ENCODE data around the gene CHD8.
A peak's percentile ranks its signal among the peaks of the same experiment; 100 is the strongest.

Gene CHD8

GRCh38 chr14:21405097-21405496 lies 50.8 kb downstream of the CHD8 start:
- no peak overlapping the region for H3K4me3 ChIP-seq (ENCODE audit: low read depth in 1 of 5, low read length in 5 of 5)
- no peak overlapping the region for H3K27ac ChIP-seq (ENCODE audit: low read depth, low read length)
- H3K36me3 ChIP-seq (ENCODE audit: control insufficient read depth in 5 of 5, insufficient read depth in 5 of 5, low read length in 5 of 5), result peaks cover 78 to 98% (median 93%) of the 10 kb centered on the region in 5 donors
- no peak overlapping the region for H3K9ac ChIP-seq (ENCODE audit: low read length in 5 of 5)
- peaks cover 0 to 2% (median 0%) of the 10 kb centered on the region in 5 donors for H3K4me1 ChIP-seq (ENCODE audit: control insufficient read depth in 5 of 5, insufficient read depth in 5 of 5, low read length in 5 of 5)
- H3K27me3 ChIP-seq (ENCODE audit: control insufficient read depth in 5 of 5, insufficient read depth in 4 of 5, low read length in 5 of 5), result no peaks in the 10 kb centered on the region
- no peaks in the 10 kb centered on the region for H3K9me3 ChIP-seq (ENCODE audit: control insufficient read depth in 5 of 5, low read length in 5 of 5)

DNA sequence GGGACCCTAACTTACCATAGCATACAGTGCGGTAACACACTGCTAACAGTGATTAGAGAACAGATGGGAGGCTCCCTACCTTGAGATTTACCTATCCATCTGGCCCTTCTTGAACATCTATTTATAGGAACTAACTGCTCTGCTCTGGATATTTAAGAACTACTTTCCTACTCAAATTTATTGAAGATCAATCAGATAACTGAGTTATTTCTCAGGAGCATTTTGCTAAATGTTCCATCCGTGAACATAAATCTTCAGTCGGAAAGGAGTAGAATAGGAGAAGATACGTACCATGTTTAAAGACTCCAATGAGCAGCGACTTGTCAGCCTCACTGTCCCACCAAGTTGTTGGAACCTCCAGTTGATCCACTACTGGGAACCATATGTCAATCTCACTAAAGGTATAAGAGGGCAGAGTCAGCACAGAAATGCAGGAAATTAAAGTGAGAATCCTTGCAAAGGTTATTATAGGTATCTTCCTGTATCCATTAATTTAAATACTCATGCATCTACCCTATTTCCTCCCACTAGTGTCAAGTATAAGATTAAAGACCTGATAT lies 56.5 kb downstream of the CHD8 start:
- no peak overlapping the region for H3K27ac ChIP-seq (ENCODE audit: low read depth, low read length)
- no peak overlapping the region for H3K4me3 ChIP-seq (ENCODE audit: low read depth in 1 of 5, low read length in 5 of 5)
- no peak overlapping the region for H3K9ac ChIP-seq (ENCODE audit: low read length in 5 of 5)
- H3K4me1 ChIP-seq (ENCODE audit: control insufficient read depth in 5 of 5, insufficient read depth in 5 of 5, low read length in 5 of 5), result no peaks in the 10 kb centered on the region
- peaks cover 66 to 97% (median 85%) of the 10 kb centered on the region in 5 donors for H3K36me3 ChIP-seq (ENCODE audit: control insufficient read depth in 5 of 5, insufficient read depth in 5 of 5, low read length in 5 of 5)
- no peaks in the 10 kb centered on the region for H3K9me3 ChIP-seq (ENCODE audit: control insufficient read depth in 5 of 5, low read length in 5 of 5)
- H3K27me3 ChIP-seq (ENCODE audit: control insufficient read depth in 5 of 5, insufficient read depth in 4 of 5, low read length in 5 of 5), result no peaks in the 10 kb centered on the region

GRCh38 chr14:21398901-21399300 lies 57.0 kb downstream of the CHD8 start:
- no peak overlapping the region for H3K4me3 ChIP-seq (ENCODE audit: low read depth in 1 of 5, low read length in 5 of 5)
- H3K36me3 ChIP-seq (ENCODE audit: control insufficient read depth in 5 of 5, insufficient read depth in 5 of 5, low read length in 5 of 5), result peaks cover 68 to 97% (median 88%) of the 10 kb centered on the region in 5 donors
- no peak overlapping the region for H3K27ac ChIP-seq (ENCODE audit: low read depth, low read length)
- no peaks in the 10 kb centered on the region for H3K9me3 ChIP-seq (ENCODE audit: control insufficient read depth in 5 of 5, low read length in 5 of 5)
- H3K4me1 ChIP-seq (ENCODE audit: control insufficient read depth in 5 of 5, insufficient read depth in 5 of 5, low read length in 5 of 5), result no peaks in the 10 kb centered on the region
- no peak overlapping the region for H3K9ac ChIP-seq (ENCODE audit: low read length in 5 of 5)
- H3K27me3 ChIP-seq (ENCODE audit: control insufficient read depth in 5 of 5, insufficient read depth in 4 of 5, low read length in 5 of 5), result no peaks in the 10 kb centered on the region

GRCh38 chr14:21395450-21395849 lies 60.5 kb downstream of the CHD8 start:
- H3K27ac ChIP-seq (ENCODE audit: low read depth, low read length), result no peak overlapping the region
- H3K4me3 ChIP-seq (ENCODE audit: low read depth in 1 of 5, low read length in 5 of 5), result no peak overlapping the region
- no peaks in the 10 kb centered on the region for H3K27me3 ChIP-seq (ENCODE audit: control insufficient read depth in 5 of 5, insufficient read depth in 4 of 5, low read length in 5 of 5)
- H3K4me1 ChIP-seq (ENCODE audit: control insufficient read depth in 5 of 5, insufficient read depth in 5 of 5, low read length in 5 of 5), result no peaks in the 10 kb centered on the region
- H3K9me3 ChIP-seq (ENCODE audit: control insufficient read depth in 5 of 5, low read length in 5 of 5), result no peaks in the 10 kb centered on the region
- no peak overlapping the region for H3K9ac ChIP-seq (ENCODE audit: low read length in 5 of 5)
- peaks cover 63 to 97% (median 87%) of the 10 kb centered on the region in 5 donors for H3K36me3 ChIP-seq (ENCODE audit: control insufficient read depth in 5 of 5, insufficient read depth in 5 of 5, low read length in 5 of 5)

DNA sequence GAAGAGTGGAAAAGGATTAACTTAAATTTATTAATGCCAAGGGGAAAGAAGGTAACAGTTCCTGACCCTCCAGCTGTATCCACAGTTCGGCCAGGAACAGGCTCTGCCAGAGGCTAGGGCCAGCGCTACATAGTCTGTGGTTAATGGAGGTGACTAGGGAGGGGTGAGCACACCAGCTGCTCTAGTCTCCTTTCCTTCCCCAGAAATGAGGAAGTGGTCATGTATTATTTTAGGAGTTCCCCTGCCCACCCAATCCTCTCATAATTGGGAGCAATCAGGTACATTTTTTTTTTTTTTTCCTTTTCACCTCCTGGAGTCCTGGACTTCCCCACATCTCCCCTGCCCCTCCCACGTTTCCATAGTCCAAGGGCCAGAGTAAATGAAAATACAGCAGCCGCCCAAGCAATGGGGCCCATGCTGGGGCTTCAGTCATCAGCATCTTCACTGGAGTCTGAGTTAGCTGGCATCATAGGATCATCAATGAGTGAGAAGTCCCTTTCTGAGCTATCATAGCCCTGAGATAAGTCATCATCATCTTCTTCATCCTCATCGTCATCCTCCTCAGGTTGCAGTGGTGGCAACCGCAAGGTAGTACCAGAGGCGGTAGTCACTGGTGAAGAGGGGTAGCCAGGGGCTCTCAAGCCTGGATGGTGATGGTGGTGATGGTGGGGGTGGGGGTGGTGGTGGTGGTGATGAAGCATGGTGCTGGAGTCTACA lies 70.6 kb downstream of the CHD8 start:
- peak overlapping the region in 1 of 5 donors; percentile 94 for H3K9ac ChIP-seq (ENCODE audit: low read length in 5 of 5)
- H3K27ac ChIP-seq (ENCODE audit: low read depth, low read length), result peak overlapping the region; percentile 93
- H3K27me3 ChIP-seq (ENCODE audit: control insufficient read depth in 5 of 5, insufficient read depth in 4 of 5, low read length in 5 of 5), result no peaks in the 10 kb centered on the region
- peaks cover 3 to 40% (median 29%) of the 10 kb centered on the region in 5 donors for H3K36me3 ChIP-seq (ENCODE audit: control insufficient read depth in 5 of 5, insufficient read depth in 5 of 5, low read length in 5 of 5)
- H3K4me1 ChIP-seq (ENCODE audit: control insufficient read depth in 5 of 5, insufficient read depth in 5 of 5, low read length in 5 of 5), result peaks cover 3 to 27% (median 21%) of the 10 kb centered on the region in 5 donors
- H3K9me3 ChIP-seq (ENCODE audit: control insufficient read depth in 5 of 5, low read length in 5 of 5), result no peaks in the 10 kb centered on the region
- no peak overlapping the region for H3K4me3 ChIP-seq (ENCODE audit: low read depth in 1 of 5, low read length in 5 of 5)

GRCh38 chr14:21384494-21384851 lies 71.5 kb downstream of the CHD8 start:
- H3K4me1 ChIP-seq (ENCODE audit: control insufficient read depth in 5 of 5, insufficient read depth in 5 of 5, low read length in 5 of 5), result peaks cover 3 to 27% (median 21%) of the 10 kb centered on the region in 5 donors

GRCh38 chr14:21383848-21384493 lies 72.0 kb downstream of the CHD8 start, which contains the start of gene SUPT16H:
Gene SUPT16H, minus strand, starts transcription at chr14:21384019. Its CDS starts 92 bp downstream, at chr14:21383927.
- H3K4me3 ChIP-seq (ENCODE audit: low read depth in 1 of 5, low read length in 5 of 5), result peak within 1 kb of the TSS; percentile 76 to 98 (median 95)
- H3K27ac ChIP-seq (ENCODE audit: low read depth, low read length), result peak within 1 kb of the TSS; percentile 93
- peaks cover 3 to 27% (median 21%) of the 10 kb centered on the region in 5 donors for H3K4me1 ChIP-seq (ENCODE audit: control insufficient read depth in 5 of 5, insufficient read depth in 5 of 5, low read length in 5 of 5)

More at GRCh38 chr14:21384494-21384851, 71.5 kb downstream of the CHD8 start:
- no peaks in the 10 kb centered on the region for H3K27me3 ChIP-seq (ENCODE audit: control insufficient read depth in 5 of 5, insufficient read depth in 4 of 5, low read length in 5 of 5)
- H3K27ac ChIP-seq (ENCODE audit: low read depth, low read length), result peak overlapping the region; percentile 93
- H3K36me3 ChIP-seq (ENCODE audit: control insufficient read depth in 5 of 5, insufficient read depth in 5 of 5, low read length in 5 of 5), result peaks cover 3 to 32% (median 20%) of the 10 kb centered on the region in 5 donors
- peak overlapping the region; percentile 76 to 98 (median 95) for H3K4me3 ChIP-seq (ENCODE audit: low read depth in 1 of 5, low read length in 5 of 5)
- H3K9ac ChIP-seq (ENCODE audit: low read length in 5 of 5), result peak overlapping the region in 4 of 5 donors; percentile 48 to 96 (median 90)
- no peaks in the 10 kb centered on the region for H3K9me3 ChIP-seq (ENCODE audit: control insufficient read depth in 5 of 5, low read length in 5 of 5)

GRCh38 chr14:21382886-21383847 lies 72.8 kb downstream of the CHD8 start:
- H3K9ac ChIP-seq (ENCODE audit: low read length in 5 of 5), result peak overlapping the region; percentile 86 to 96 (median 94)
- peak overlapping the region; percentile 93 for H3K27ac ChIP-seq (ENCODE audit: low read depth, low read length)
- peaks cover 3 to 27% (median 21%) of the 10 kb centered on the region in 5 donors for H3K4me1 ChIP-seq (ENCODE audit: control insufficient read depth in 5 of 5, insufficient read depth in 5 of 5, low read length in 5 of 5)
- H3K4me3 ChIP-seq (ENCODE audit: low read depth in 1 of 5, low read length in 5 of 5), result peak overlapping the region; percentile 76 to 98 (median 95)
- H3K36me3 ChIP-seq (ENCODE audit: control insufficient read depth in 5 of 5, insufficient read depth in 5 of 5, low read length in 5 of 5), result peaks cover 3 to 19% (median 11%) of the 10 kb centered on the region in 5 donors
- H3K9me3 ChIP-seq (ENCODE audit: control insufficient read depth in 5 of 5, low read length in 5 of 5), result no peaks in the 10 kb centered on the region
- H3K27me3 ChIP-seq (ENCODE audit: control insufficient read depth in 5 of 5, insufficient read depth in 4 of 5, low read length in 5 of 5), result no peaks in the 10 kb centered on the region

More at GRCh38 chr14:21383848-21384493, 72.0 kb downstream of the CHD8 start, which contains the start of gene SUPT16H:
- no peaks in the 10 kb centered on the region for H3K27me3 ChIP-seq (ENCODE audit: control insufficient read depth in 5 of 5, insufficient read depth in 4 of 5, low read length in 5 of 5)
- H3K9me3 ChIP-seq (ENCODE audit: control insufficient read depth in 5 of 5, low read length in 5 of 5), result no peaks in the 10 kb centered on the region
- peak within 1 kb of the TSS; percentile 86 to 96 (median 94) for H3K9ac ChIP-seq (ENCODE audit: low read length in 5 of 5)
- peaks cover 3 to 26% (median 17%) of the 10 kb centered on the region in 5 donors for H3K36me3 ChIP-seq (ENCODE audit: control insufficient read depth in 5 of 5, insufficient read depth in 5 of 5, low read length in 5 of 5)

DNA sequence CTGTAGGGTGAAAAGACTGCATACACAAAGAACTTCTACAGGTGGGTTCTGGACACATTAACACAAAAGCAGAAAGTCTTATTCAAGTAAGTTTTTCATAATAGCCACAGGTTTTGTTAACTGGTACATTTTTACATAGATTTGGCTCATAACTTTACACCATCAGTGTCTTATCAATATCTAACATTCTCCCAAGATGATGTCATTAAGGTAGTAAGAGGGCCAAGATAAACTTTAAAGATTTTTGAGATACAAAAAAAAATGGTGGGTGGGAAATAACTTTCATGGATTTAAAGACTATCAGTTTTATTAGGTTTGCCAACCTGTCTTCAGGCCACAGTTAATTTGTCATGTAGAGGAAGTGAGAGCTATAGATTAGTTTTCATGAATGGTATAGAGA lies 73.8 kb downstream of the CHD8 start:
- Histone ChIP-seq H3K4me3 (ENCODE audit: low read depth in 1 of 5, low read length in 5 of 5) (no peak overlapping the region), H3K9ac (ENCODE audit: low read length in 5 of 5) (peak overlapping the region in 1 of 5 donors; percentile 94), H3K9me3 (ENCODE audit: control insufficient read depth in 5 of 5, low read length in 5 of 5) (no peaks in the 10 kb centered on the region), H3K36me3 (ENCODE audit: control insufficient read depth in 5 of 5, insufficient read depth in 5 of 5, low read length in 5 of 5) (peaks cover 3 to 15% (median 10%) of the 10 kb centered on the region in 5 donors), H3K27me3 (ENCODE audit: control insufficient read depth in 5 of 5, insufficient read depth in 4 of 5, low read length in 5 of 5) (no peaks in the 10 kb centered on the region), H3K4me1 (ENCODE audit: control insufficient read depth in 5 of 5, insufficient read depth in 5 of 5, low read length in 5 of 5) (peaks cover 3 to 27% (median 21%) of the 10 kb centered on the region in 5 donors), H3K27ac (ENCODE audit: low read depth, low read length) (no peak overlapping the region)
